SK-N-MC (cell line): ENCODE data around the gene SLC25A2.

ENCODE experiments used
- EZH2 ChIP-seq: fragments of 200-600 bp; sonication (generic); IDR thresholded peaks from one replicate; pipeline ENCODE4 v1.6.1; 2017; ENCODE audit warnings: antibody characterized with exemption
- POLR2AphosphoS5 ChIP-seq: IDR thresholded peaks from 2 replicates; pipeline ENCODE4 v1.6.1; 2012; ENCODE audit warnings: mild to moderate bottlenecking, low read depth, low read length, borderline replicate concordance

DNA sequence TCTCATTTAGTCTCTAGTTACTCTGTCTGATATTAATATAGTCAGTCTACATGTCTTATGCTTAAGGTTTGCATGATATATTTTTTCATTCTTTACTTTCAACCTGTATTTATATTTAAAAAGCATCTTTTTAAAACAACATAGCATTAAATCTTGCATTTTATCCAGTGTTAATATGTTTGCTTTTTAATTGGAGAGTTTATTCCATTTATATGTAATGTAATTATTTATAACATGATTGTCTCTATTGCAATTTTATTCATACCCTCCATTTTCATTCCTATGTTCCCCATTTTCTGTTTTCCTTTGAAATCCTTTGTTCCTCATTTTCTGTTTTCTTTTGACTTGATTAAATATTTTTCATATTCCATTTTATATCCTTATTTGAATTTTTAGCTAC is 45.4 kb downstream of the SLC25A2 start:
- TF ChIP-seq POLR2AphosphoS5 (no peak), EZH2 (no peak)
